Loucy (cell line): ENCODE data around the gene ARFRP1.

Experiments used
- H2AFZ ChIP-seq: fragments of 200-600 bp; sonication (generic); 2 replicates; pipeline ENCODE4 v1.6.0; 2016; ENCODE audit warnings: antibody characterized with exemption, mild to moderate bottlenecking, low read length, moderate library complexity
- H3F3A ChIP-seq: fragments of 200-600 bp; 2 replicates; pipeline ENCODE4 v1.6.0; 2016; ENCODE audit warnings: antibody characterized with exemption, low read depth, mild to moderate bottlenecking
- H3K27me3 ChIP-seq: fragments of 200-600 bp; sonication (generic); 2 replicates; pipeline ENCODE4 v1.6.1; 2014; ENCODE audit warnings: low read length, mild to moderate bottlenecking; ENCODE audit not compliant: insufficient read depth, poor library complexity, severe bottlenecking
- H3K36me3 ChIP-seq: fragments of 200-600 bp; sonication (generic); 2 replicates; pipeline ENCODE4 v1.6.1; 2016; ENCODE audit warnings: low read length; ENCODE audit not compliant: insufficient read depth
- H3K4me1 ChIP-seq: fragments of 200-600 bp; sonication (generic); 2 replicates; pipeline ENCODE4 v1.5.1; 2014; ENCODE audit warnings: low read length, mild to moderate bottlenecking; ENCODE audit not compliant: insufficient read depth, poor library complexity, severe bottlenecking
- H3K4me2 ChIP-seq: fragments of 200-600 bp; sonication (generic); 2 replicates; pipeline ENCODE4 v1.6.0; 2014; ENCODE audit warnings: antibody characterized with exemption, low read length, low read depth, mild to moderate bottlenecking; ENCODE audit not compliant: poor library complexity, severe bottlenecking
- H3K4me3 ChIP-seq: fragments of 200-600 bp; sonication (generic); 2 replicates; pipeline ENCODE4 v1.5.1; 2014; ENCODE audit warnings: low read length, mild to moderate bottlenecking, mixed read lengths; ENCODE audit not compliant: poor library complexity, severe bottlenecking
- H3K79me2 ChIP-seq: fragments of 200-600 bp; sonication (generic); 2 replicates; pipeline ENCODE4 v1.6.1; 2014; ENCODE audit warnings: low read length; ENCODE audit not compliant: insufficient read depth
- H3K9ac ChIP-seq: fragments of 200-600 bp; sonication (generic); 2 replicates; pipeline ENCODE4 v1.6.0; 2014; ENCODE audit warnings: mild to moderate bottlenecking, low read depth, low read length, moderate library complexity; ENCODE audit not compliant: poor library complexity, severe bottlenecking
- H3K9me2 ChIP-seq: fragments of 200-600 bp; sonication (generic); replicated peaks from 2 replicates; pipeline ENCODE4 v1.6.1; 2016; ENCODE audit warnings: low read depth, low read length, mixed read lengths
- H3K9me3 ChIP-seq: fragments of 200-600 bp; sonication (generic); 2 replicates; pipeline ENCODE4 v1.6.1; 2014; ENCODE audit warnings: mild to moderate bottlenecking, antibody characterized with exemption, low read length, low read depth; ENCODE audit not compliant: insufficient read depth
- H4K20me1 ChIP-seq: fragments of 200-600 bp; sonication (generic); 2 replicates; pipeline ENCODE4 v1.6.0; 2014; ENCODE audit warnings: antibody characterized with exemption, low read length, mild to moderate bottlenecking; ENCODE audit not compliant: insufficient read depth, poor library complexity, severe bottlenecking
- CTCF ChIP-seq: fragments of 200-600 bp; sonication (generic); conservative IDR thresholded peaks from 2 replicates; pipeline ENCODE4 v1.5.1; 2014; ENCODE audit warnings: mild to moderate bottlenecking, antibody characterized with exemption, low read length
- EZH2phosphoT487 ChIP-seq: fragments of 200-600 bp; IDR thresholded peaks from 2 replicates; pipeline ENCODE4 v1.6.1; 2018; ENCODE audit warnings: antibody characterized with exemption, mild to moderate bottlenecking, moderate library complexity, borderline replicate concordance

Gene ARFRP1

DNA sequence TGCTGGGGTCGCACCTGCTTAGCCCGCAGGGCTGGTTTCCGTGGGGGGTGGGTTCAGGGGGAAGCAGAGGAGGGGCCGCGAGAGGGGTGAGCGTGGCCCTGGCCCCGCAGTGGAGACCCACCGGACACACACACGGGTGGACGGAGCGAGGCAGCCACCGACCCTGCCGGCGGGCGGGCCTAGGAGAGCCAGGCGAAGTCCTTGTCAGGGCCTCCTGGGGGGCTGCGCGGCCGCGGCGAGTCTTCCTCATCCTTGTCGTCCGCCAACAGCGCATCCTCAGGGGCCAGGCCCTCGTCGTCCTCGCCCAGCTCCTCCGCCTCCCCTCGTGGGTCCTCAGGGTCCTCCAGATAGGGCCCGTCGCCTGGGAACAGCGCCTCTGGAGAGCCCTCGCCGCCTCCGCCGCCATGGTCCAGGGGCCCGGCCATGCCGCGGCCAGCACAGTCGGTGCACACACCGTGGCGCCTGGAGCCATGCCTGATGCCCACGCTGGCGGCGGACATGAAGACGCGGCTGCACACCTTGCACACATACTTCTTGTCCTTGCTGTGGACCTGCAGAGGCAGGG lies 39.1 kb upstream of the ARFRP1 start:
- H3K36me3 ChIP-seq = peaks cover 13% of the 10 kb centered on the region; the same call in 1 of the 2 replicates
- no peak overlapping the region for H3K4me3 ChIP-seq
- peaks cover 9% of the 10 kb centered on the region; the same call in 1 of the 2 replicates for H3K79me2 ChIP-seq
- H3K4me2 ChIP-seq = no peak overlapping the region
- no peaks in the 10 kb centered on the region for H3K27me3 ChIP-seq
- peaks cover 5% of the 10 kb centered on the region for H4K20me1 ChIP-seq
- TF ChIP-seq CTCF (no peak), EZH2phosphoT487 (no peak)
- no peak overlapping the region for H2AFZ ChIP-seq
- H3K9ac ChIP-seq = no peak overlapping the region
- 0 out of 2 replicates have a peak, but pooled peaks cover 7% of the 10 kb centered on the region for H3F3A ChIP-seq
- H3K4me1 ChIP-seq = peaks cover 20% of the 10 kb centered on the region
- H3K9me3 ChIP-seq = no peaks in the 10 kb centered on the region
- H3K9me2 ChIP-seq = no peaks in the 10 kb centered on the region

DNA sequence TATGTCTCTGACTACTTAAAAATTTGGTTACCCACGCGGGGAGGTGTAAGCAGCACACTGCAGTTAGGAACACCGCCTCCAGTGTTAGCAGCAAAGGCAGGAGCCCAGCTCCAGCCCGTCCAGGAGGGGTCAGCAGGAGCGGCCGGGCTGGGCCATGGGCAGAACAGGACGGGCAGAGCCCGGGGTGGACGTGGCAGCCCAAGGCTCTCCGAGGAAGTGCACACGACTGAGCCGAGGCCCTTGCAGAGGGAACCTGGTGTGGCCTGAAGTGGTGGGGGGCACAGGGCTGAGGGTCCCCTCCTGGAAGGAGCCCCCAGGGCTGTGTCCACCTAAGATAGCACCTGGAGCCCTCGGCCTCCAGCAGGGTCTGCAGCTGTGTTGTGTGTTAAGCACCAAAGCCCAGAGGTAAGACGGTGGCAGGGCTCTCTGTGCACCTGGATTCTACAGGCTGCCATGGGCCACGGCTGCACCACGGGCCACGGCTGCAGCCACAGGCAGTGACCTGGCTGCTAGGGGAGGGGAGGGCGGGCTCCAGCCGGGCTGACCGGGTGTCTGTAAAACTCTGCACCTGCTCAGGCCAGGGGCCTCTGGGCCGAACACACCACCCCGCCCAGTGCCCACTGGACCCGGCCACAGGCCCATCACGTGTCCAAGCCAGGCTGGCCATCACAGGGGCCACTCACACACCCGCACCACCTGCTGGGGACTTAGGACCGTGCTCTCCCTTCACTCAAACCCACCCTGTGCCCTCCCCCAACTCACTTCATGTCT lies 38.4 kb upstream of the ARFRP1 start:
- H3K4me3 ChIP-seq = no peak overlapping the region
- peaks cover 13% of the 10 kb centered on the region; the same call in 1 of the 2 replicates for H3K36me3 ChIP-seq
- TF ChIP-seq EZH2phosphoT487 = no peak
- no peaks in the 10 kb centered on the region for H3K9me3 ChIP-seq
- H3K9me2 ChIP-seq = no peaks in the 10 kb centered on the region
- H3K27me3 ChIP-seq = no peaks in the 10 kb centered on the region
- H3F3A ChIP-seq = 0 out of 2 replicates have a peak, but pooled peaks cover 7% of the 10 kb centered on the region
- H4K20me1 ChIP-seq = peaks cover 12% of the 10 kb centered on the region
- no peak overlapping the region for H3K4me2 ChIP-seq
- H3K4me1 ChIP-seq = peaks cover 24% of the 10 kb centered on the region
- H3K9ac ChIP-seq = no peak overlapping the region
- H2AFZ ChIP-seq = no peak overlapping the region
- H3K79me2 ChIP-seq = peaks cover 16% of the 10 kb centered on the region

GRCh38 chr20:63745424-63745805 lies 37.6 kb upstream of the ARFRP1 start:
- Histone ChIP-seq H2AFZ (no peak overlapping the region), H4K20me1 (peaks cover 16% of the 10 kb centered on the region), H3K9me3 (no peaks in the 10 kb centered on the region), H3K4me1 (peaks cover 20% of the 10 kb centered on the region), H3K9ac (no peak overlapping the region), H3K36me3 (peaks cover 13% of the 10 kb centered on the region; the same call in 1 of the 2 replicates), H3K4me2 (no peak overlapping the region), H3K9me2 (no peaks in the 10 kb centered on the region), H3F3A (0 out of 2 replicates have a peak, but pooled peaks cover 7% of the 10 kb centered on the region), H3K27me3 (no peaks in the 10 kb centered on the region), H3K4me3 (no peak overlapping the region), H3K79me2 (peaks cover 20% of the 10 kb centered on the region)
- TF ChIP-seq EZH2phosphoT487 (no peak), CTCF (no peak)
